ENCODE results near the gene LTO1.

- no peak for TF ChIP-seq EP300 (IDR thresholded peaks at IDR 0.05)
- TF ChIP-seq HEYL (CRISPR knock-in tag; IDR thresholded peaks at IDR 0.05): no peak
- no peak for TF ChIP-seq POLR2A (IDR thresholded peaks at IDR 0.05; ENCODE audit: low read length)
- TF ChIP-seq NFE2L2 (conservative IDR thresholded peaks at IDR 0.05; ENCODE audit: low read length): no peak
- no peak for TF ChIP-seq CTCF (IDR thresholded peaks at IDR 0.05)
- no peak for TF ChIP-seq KDM5A (IDR thresholded peaks at IDR 0.05)
- no peak for TF ChIP-seq FOXS1 (CRISPR knock-in tag; IDR thresholded peaks at IDR 0.05)
- TF ChIP-seq BHLHE40 (IDR thresholded peaks at IDR 0.05; ENCODE audit: low read depth, low read length): no peak
- TF ChIP-seq CHD4 (IDR thresholded peaks at IDR 0.05; ENCODE audit: borderline replicate concordance): no peak
Measured at GRCh38 chr11:69721106-69721505, 46.0 kb upstream of the LTO1 start.

All from A549 (cell line).